HepG2 (cell line): ENCODE results near the gene NOS1AP. TPM values are rescaled to one million over a fixed set of nuclear protein-coding genes. Genes with fewer than 3 reads are reported as not detected.

Experiments
- ATAC-seq: fragments of 200-7000 bp; cut with Tn5 transposase; 3 replicates; pipeline ENCODE4 v1.9.1; 2020; ENCODE audit warnings: mild to moderate bottlenecking, moderate library complexity
- BruUV-seq: library from RNA; stranded (reverse); fragments of 400-500 nt; replicated peaks from 2 replicates; lab custom pipeline; 2021; lab: Mats Ljungman, UMichigan
- CTCF ChIA-PET: fragments of 300-600 bp; formaldehyde crosslinking; extraction: SDS; loops from one replicate; lab custom pipeline; 2021; ENCODE audit warnings: low total read pairs, inconsistent platforms, low intra/inter-chr PET ratio; lab: Yijun Ruan, JAX
- POLR2A ChIA-PET: fragments of 350-600 bp; sonication (Branson Sonifier 250); formaldehyde crosslinking; loops from one replicate; lab custom pipeline; 2020; ENCODE audit warnings: antibody characterized with exemption, inconsistent platforms; lab: Yijun Ruan, JAX
- DNase-seq: peaks from one replicate; pipeline ENCODE4 v3.0.0-alpha.2; 2015; ENCODE audit warnings: low spot score
- FAIRE-seq: peaks from 3 replicates; lab custom pipeline; 2011; peaks lifted over from hg19 to GRCh38; lab: Jason Lieb, UNC
- H2AFZ ChIP-seq: one replicate; pipeline ENCODE4 v1.6.1; 2011; ENCODE audit warnings: low read length, inconsistent platforms
- H3K27ac ChIP-seq: fragments of 300-600 bp; 3 replicates; pipeline ENCODE4 v1.8.0; 2011; ENCODE audit warnings: mixed run types, mild to moderate bottlenecking, mixed read lengths, low read length, inconsistent platforms; ENCODE audit not compliant: insufficient read depth; ENCODE audit errors: extremely low read length
- H3K27me3 ChIP-seq, 2 experiments: fragments of 200-600 bp in 1 of 2; 2 replicates in 1 of 2; 3 replicates in 1 of 2; pipeline versions ENCODE4 v1.6.0 to v1.8.0; 2011; ENCODE audit warnings: low read length in 2 of 2, mild to moderate bottlenecking in 2 of 2, moderate library complexity in 2 of 2, inconsistent platforms in 1 of 2; ENCODE audit not compliant: insufficient read depth in 2 of 2, control insufficient read depth in 1 of 2
- H3K36me3 ChIP-seq, 2 experiments: fragments of 200-600 bp in 1 of 2; replicated peaks in 1 of 2; 2 replicates in 1 of 2; 3 replicates in 1 of 2; pipeline versions ENCODE4 v1.5.1 to v1.8.0; 2011; ENCODE audit warnings: low read length in 2 of 2, inconsistent platforms in 1 of 2; ENCODE audit not compliant: insufficient read depth in 2 of 2, control insufficient read depth in 1 of 2
- H3K4me1 ChIP-seq: 2 replicates; pipeline ENCODE4 v1.5.1; 2012; ENCODE audit warnings: low read length, inconsistent platforms; ENCODE audit not compliant: insufficient read depth
- H3K4me2 ChIP-seq: 2 replicates; pipeline ENCODE4 v1.6.0; 2011; ENCODE audit warnings: low read depth, low read length, inconsistent platforms
- H3K4me3 ChIP-seq, 3 experiments: fragments of 200-600 bp in 1 of 3; sonication (generic), shearing (Covaris generic) in 1 of 3; replicated peaks in 1 of 3; 2 replicates each; pipeline ENCODE4 v1.5.1; 2011 to 2016; ENCODE audit warnings: low read length in 3 of 3, inconsistent platforms in 2 of 3, low read depth in 2 of 3, mild to moderate bottlenecking in 2 of 3, control low read depth in 1 of 3, mixed read lengths in 1 of 3; ENCODE audit not compliant: insufficient read depth in 1 of 3
- H3K79me2 ChIP-seq: one replicate; pipeline ENCODE4 v1.6.1; 2011; ENCODE audit warnings: low read length, inconsistent platforms; ENCODE audit not compliant: insufficient read depth
- H3K9ac ChIP-seq: 2 replicates; pipeline ENCODE4 v1.6.0; 2011; ENCODE audit warnings: mild to moderate bottlenecking, low read depth, low read length, inconsistent platforms; ENCODE audit not compliant: insufficient read depth
- H3K9me3 ChIP-seq: 2 replicates; pipeline ENCODE4 v1.5.1; 2012; ENCODE audit warnings: mild to moderate bottlenecking, low read length
- H4K20me1 ChIP-seq: 2 replicates; pipeline ENCODE4 v1.6.0; 2011; ENCODE audit warnings: inconsistent platforms, mild to moderate bottlenecking, low read length, moderate library complexity; ENCODE audit not compliant: insufficient read depth
- ETV5 ChIP-seq: IDR thresholded peaks from 2 replicates; pipeline ENCODE4 v1.6.1; 2018; ENCODE audit warnings: missing biosample characterization, missing genetic modification reagents, inconsistent platforms, borderline replicate concordance
- GTF3A ChIP-seq: sonication (generic); formaldehyde crosslinking; conservative IDR thresholded peaks from 2 replicates; pipeline ENCODE4 v1.4.0; 2020; ENCODE audit warnings: mild to moderate bottlenecking, missing genetic modification reagents
- MXD3 ChIP-seq: IDR thresholded peaks from 2 replicates; pipeline ENCODE4 v1.6.1; 2016; ENCODE audit warnings: mild to moderate bottlenecking, missing biosample characterization, missing genetic modification reagents
- SP140L ChIP-seq: sonication (generic); formaldehyde crosslinking; IDR thresholded peaks from 2 replicates; pipeline ENCODE4 v1.4.0; 2020; ENCODE audit warnings: missing genetic modification reagents, borderline replicate concordance
- ZBTB42 ChIP-seq: sonication (generic); formaldehyde crosslinking; IDR thresholded peaks from 2 replicates; pipeline ENCODE4 v1.5.0; 2020; ENCODE audit warnings: mild to moderate bottlenecking, missing genetic modification reagents
- ZFP82 ChIP-seq: sonication (generic); formaldehyde crosslinking; IDR thresholded peaks from 2 replicates; pipeline ENCODE4 v1.5.1; 2020; ENCODE audit warnings: mild to moderate bottlenecking, missing genetic modification reagents, borderline replicate concordance
- ZNF510 ChIP-seq: sonication (generic); formaldehyde crosslinking; IDR thresholded peaks from 2 replicates; pipeline ENCODE4 v1.4.0; 2020; ENCODE audit warnings: low read depth, mild to moderate bottlenecking, missing genetic modification reagents
- ZNF639 ChIP-seq: conservative IDR thresholded peaks from 2 replicates; pipeline ENCODE4 v1.6.1; 2018; ENCODE audit warnings: missing genetic modification reagents
- WGBS: methylation state at CpG from one replicate; pipeline ENCODE4 v1.1.6; 2017; ENCODE audit warnings: low lambda C conversion rate; 5-methylcytosine and 5-hydroxymethylcytosine counted together
- in situ Hi-C: cut with HindIII; loops from 2 replicates; pipeline ENCODE4 v1.10.0; 2017; ENCODE audit warnings: low pct_unique_long_range_greater_than_20kb; ENCODE audit not compliant: extremely low pct_ligation_motif_present
- intact Hi-C: fragments of 100-400 bp; cut with micrococcal nuclease; formaldehyde crosslinking; loops from one replicate; pipeline ENCODE4 v1.10.0; 2022; ENCODE audit not compliant: unreplicated experiment
- polyA plus RNA-seq, 8 experiments: library from polyadenylated mRNA; depleted of rRNA in 3 of 8; stranded (reverse) in 7 of 8; unstranded in 1 of 8; fragments of >200 nt; fragmentation: Illumina TruSeq in 4 of 8; extraction: Trizol in 4 of 8; gene quantifications; 2 replicates each; pipeline versions ENCODE4 v1.2.1 to v1.2.3, GENCODE V29; 2011 to 2016; ENCODE audit warnings: low read depth in 4 of 8, missing spikeins in 1 of 8, mixed read lengths in 1 of 8; ENCODE audit not compliant: insufficient read depth in 1 of 8
- total RNA-seq, 5 experiments: library from RNA; depleted of rRNA; stranded (reverse); fragments of >200 nt; fragmentation: Illumina TruSeq; extraction: Trizol; gene quantifications; 2 replicates each; pipeline ENCODE4 v1.2.3, GENCODE V29; 2016; ENCODE audit warnings: low read depth in 1 of 5

NOS1AP gene
- total and polyA plus RNA-seq, 2 of the 13 experiments (the other 11 are each of a cell fraction or from before 2014, with no cell fraction given) = 2.0 to 3.3 TPM

GRCh38 chr1:162080472-162081015, 11.1 kb downstream of the NOS1AP start:
- H4K20me1 ChIP-seq = no peaks in the 10 kb centered on the region
- POLR2A ChIA-PET = interaction anchor here (1.6 to 2.0 kb wide), 2 partner anchors 11 to 12 kb away, joined by 4 to 7 read pairs; partner anchors contain the start of gene NOS1AP
- ATAC-seq (no peak; the same call in 2 of the 3 replicates), DNase-seq (no peak)
- no peak overlapping the region for H3K4me3 ChIP-seq
- intact Hi-C loops (no loop called here), in situ Hi-C loops (no loop called here)
- H3K27ac ChIP-seq = no peak overlapping the region
- peaks cover 41% of the 10 kb centered on the region for H3K4me1 ChIP-seq
- 97% methylated on average over 2 of the region's 2 CpGs for WGBS
- peaks cover 81% of the 10 kb centered on the region for H3K79me2 ChIP-seq
- no peak for TF ChIP-seq ZFP82 (CRISPR knock-in tag)
- TF ChIP-seq GTF3A = no peak
- TF ChIP-seq ETV5 (CRISPR knock-in tag) = no peak
- no peak for TF ChIP-seq MXD3
- TF ChIP-seq ZBTB42 (CRISPR knock-in tag) = no peak
- no peak for TF ChIP-seq ZNF639 (CRISPR knock-in tag)
- TF ChIP-seq ZNF510 = no peak
- no peak for TF ChIP-seq SP140L (CRISPR knock-in tag)
- TF ChIP-seq, all 625 proteins: peak for 0
- CTCF ChIA-PET = no interaction called here
- peaks cover 0 to under 1% of the 10 kb centered on the region in 2 experiments; a peak in 3 of 5 replicates for H3K36me3 ChIP-seq
- no TSS peak for BruUV-seq
- H2AFZ ChIP-seq = no peak overlapping the region
- FAIRE-seq = no peak
- H3K27me3 ChIP-seq = no peaks in the 10 kb centered on the region
- no peak overlapping the region for H3K4me2 ChIP-seq
- H3K9me3 ChIP-seq = no peaks in the 10 kb centered on the region
- H3K9ac ChIP-seq = no peak overlapping the region
